CD8-positive, alpha-beta memory T cell (primary cell): ENCODE measurements around the gene ZFP57. TPM values are rescaled to one million over a fixed set of nuclear protein-coding genes. Genes with fewer than 3 reads are reported as not detected.
A peak's percentile ranks its signal among the peaks of the same experiment; 100 is the strongest.

Experiments
- CTCF ChIA-PET: fragments of 350-600 bp; sonication (Branson Sonifier 250); formaldehyde crosslinking; loops from one replicate; lab custom pipeline; 2021; ENCODE audit warnings: antibody characterized with exemption; lab: Charles Lee
- POLR2A ChIA-PET: fragments of 350-600 bp; sonication (Branson Sonifier 250); formaldehyde crosslinking; loops from one replicate; lab custom pipeline; 2021; ENCODE audit warnings: antibody characterized with exemption; lab: Charles Lee
- DNase-seq, 5 donors: peaks; one replicate each; pipeline versions ENCODE4 v3.0.0 to v3.0.0-alpha.2; 2020 to 2022; ENCODE audit warnings: mixed read lengths in 1 of 5
- H3K27ac ChIP-seq: one replicate; pipeline ENCODE4 v1.7.0; 2013; ENCODE audit warnings: low read depth, mild to moderate bottlenecking, low read length, moderate library complexity
- H3K27me3 ChIP-seq: 2 replicates; pipeline ENCODE4 v1.7.0; 2013; ENCODE audit warnings: low read length, mild to moderate bottlenecking; ENCODE audit not compliant: insufficient read depth, poor library complexity, severe bottlenecking
- H3K36me3 ChIP-seq: 2 replicates; pipeline ENCODE4 v1.7.0; 2013; ENCODE audit warnings: mild to moderate bottlenecking, low read length, moderate library complexity; ENCODE audit not compliant: insufficient read depth
- H3K4me1 ChIP-seq: 2 replicates; pipeline ENCODE4 v1.7.0; 2013; ENCODE audit warnings: mild to moderate bottlenecking, low read length, moderate library complexity; ENCODE audit not compliant: insufficient read depth
- H3K4me3 ChIP-seq: 2 replicates; pipeline ENCODE4 v1.7.0; 2013; ENCODE audit warnings: mild to moderate bottlenecking, low read length
- H3K9me3 ChIP-seq: 2 replicates; pipeline ENCODE4 v1.7.0; 2013; ENCODE audit warnings: mild to moderate bottlenecking, low read length
- H3K27ac Mint-ChIP-seq, 8 donors: one replicate each; pipeline ENCODE4 v1.8.0; 2020 to 2021; ENCODE audit warnings: mixed read lengths in 8 of 8, mild to moderate bottlenecking in 6 of 8, inconsistent platforms in 3 of 8, moderate library complexity in 3 of 8
- H3K27me3 Mint-ChIP-seq, 2 donors: one replicate each; pipeline ENCODE4 v1.8.0; 2020 to 2021; ENCODE audit warnings: mixed read lengths in 2 of 2, mild to moderate bottlenecking in 1 of 2, moderate library complexity in 1 of 2
- H3K36me3 Mint-ChIP-seq, 3 donors: one replicate each; pipeline ENCODE4 v1.8.0; 2020 to 2021; ENCODE audit warnings: mixed read lengths in 3 of 3, inconsistent platforms in 1 of 3, mild to moderate bottlenecking in 1 of 3
- H3K4me1 Mint-ChIP-seq, 3 donors: one replicate each; pipeline ENCODE4 v1.8.0; 2020 to 2021; ENCODE audit warnings: mixed read lengths in 3 of 3, inconsistent platforms in 1 of 3, mild to moderate bottlenecking in 1 of 3
- H3K4me3 Mint-ChIP-seq, 7 donors: one replicate each; pipeline ENCODE4 v1.8.0; 2020 to 2021; ENCODE audit warnings: mixed read lengths in 7 of 7, mild to moderate bottlenecking in 6 of 7, moderate library complexity in 4 of 7, inconsistent platforms in 2 of 7
- H3K9me3 Mint-ChIP-seq, 5 donors: one replicate each; pipeline ENCODE4 v1.8.0; 2020 to 2022; ENCODE audit warnings: mixed read lengths in 5 of 5, mild to moderate bottlenecking in 3 of 5, moderate library complexity in 2 of 5, inconsistent platforms in 1 of 5
- polyA plus RNA-seq: library from polyadenylated mRNA; unstranded; fragments of 300-500 nt; fragmentation: Illumina TruSeq; gene quantifications from one replicate; pipeline ENCODE4 v1.2.3, GENCODE V29; 2021
- total RNA-seq, 2 experiments: library from RNA; stranded (reverse); gene quantifications; one replicate each; pipeline ENCODE4 v1.2.3, GENCODE V29; 2021

The ZFP57 gene
- total and polyA plus RNA-seq, 3 experiments from 2014 or later: 2.2 to 9.2 (median 9.0) TPM

- Histone ChIP-seq H3K4me1 (peaks cover 29% of the 10 kb centered on the region), H3K27me3 (peaks cover 4% of the 10 kb centered on the region), H3K27ac (peak overlapping the region; percentile 25), H3K4me3 (peak overlapping the region; percentile 66), H3K36me3 (no peaks in the 10 kb centered on the region), H3K9me3 (no peaks in the 10 kb centered on the region)
- no peak for DNase-seq
- H3K9me3 Mint-ChIP-seq: no peaks in the 10 kb centered on the region
- ChIA-PET POLR2A (interaction anchor here (1.8 kb wide), 1 partner anchor 16 kb away, joined by 9 read pairs; no protein-coding TSS in a partner anchor), CTCF (interaction anchor here (0.5 to 2.2 kb wide), 4 partner anchors 8 to 28 kb away, joined by 3 to 16 read pairs (median 8); no protein-coding TSS in a partner anchor)
- peaks cover 34 to 44% (median 34%) of the 10 kb centered on the region in 3 donors for H3K4me1 Mint-ChIP-seq
- peaks cover 3 to 16% of the 10 kb centered on the region in 2 donors for H3K27me3 Mint-ChIP-seq
- H3K36me3 Mint-ChIP-seq: peaks cover 0 to 2% (median 1%) of the 10 kb centered on the region in 3 donors
- H3K27ac Mint-ChIP-seq: peak overlapping the region; percentile 37 to 96 (median 77)
- peak overlapping the region; percentile 71 to 86 (median 80) for H3K4me3 Mint-ChIP-seq
Observed at GRCh38 chr6:29633534-29633905, 47.4 kb downstream of the ZFP57 start.

DNA sequence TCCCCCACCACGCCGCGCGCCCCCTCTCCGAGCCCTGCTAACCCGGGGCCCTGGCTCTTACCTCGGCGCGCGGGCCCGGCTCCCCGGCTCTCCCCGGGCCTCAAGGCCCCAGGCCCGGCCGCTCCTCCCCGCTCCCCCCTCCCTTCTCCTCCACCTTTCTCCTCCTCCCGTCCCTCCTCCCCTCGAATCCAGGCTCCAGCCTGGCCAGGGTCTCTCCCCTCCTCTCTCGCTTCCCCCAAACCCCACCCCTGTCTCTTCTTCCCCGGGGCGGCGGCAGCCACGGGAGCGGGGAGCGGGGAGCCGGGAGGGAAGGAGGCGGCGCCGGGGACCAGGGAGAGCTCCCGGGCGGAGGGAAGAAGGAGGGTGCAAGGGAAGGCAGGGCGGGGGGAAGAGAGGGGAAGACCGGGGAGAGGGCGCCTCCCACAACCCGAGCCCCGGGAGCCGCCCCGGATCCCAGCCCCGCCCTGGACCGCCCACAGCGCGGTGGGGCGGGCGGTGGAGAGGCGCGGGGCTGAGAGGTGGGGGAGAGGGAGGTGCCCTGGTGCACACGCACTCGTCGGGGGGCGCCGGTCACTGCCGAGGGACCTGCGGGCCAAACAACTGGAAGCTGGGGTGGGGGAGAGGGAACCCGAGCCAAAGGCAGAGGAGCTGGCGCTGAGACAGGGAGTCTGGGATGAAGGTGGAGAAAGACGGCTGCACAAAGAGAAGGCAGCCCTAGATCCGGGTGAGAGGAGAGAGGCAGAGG lies 48.0 kb downstream of the ZFP57 start, which contains the start of gene GABBR1:
GABBR1 (minus strand) TSS at position 395 of the 745 bp plus-strand sequence. CDS start 798 bp downstream, outside the sequence.
- H3K4me3 ChIP-seq: peak within 1 kb of the TSS; percentile 66
- H3K9me3 ChIP-seq: no peaks in the 10 kb centered on the region
- peak within 1 kb of the TSS; percentile 83 to 97 (median 89) for H3K4me3 Mint-ChIP-seq
- no peaks in the 10 kb centered on the region for H3K36me3 ChIP-seq
- no peaks in the 10 kb centered on the region for H3K9me3 Mint-ChIP-seq
- H3K27ac ChIP-seq: peak within 1 kb of the TSS; percentile 25
- peaks cover 29% of the 10 kb centered on the region for H3K4me1 ChIP-seq
- peaks cover 37 to 48% (median 38%) of the 10 kb centered on the region in 3 donors for H3K4me1 Mint-ChIP-seq
- peaks cover 4% of the 10 kb centered on the region for H3K27me3 ChIP-seq
- peaks cover 0 to 2% (median 1%) of the 10 kb centered on the region in 3 donors for H3K36me3 Mint-ChIP-seq
- ChIA-PET POLR2A (interaction anchor here (1.8 kb wide), 1 partner anchor 17 kb away, joined by 9 read pairs; no protein-coding TSS in a partner anchor), CTCF (interaction anchor here (1.8 to 2.2 kb wide), 3 partner anchors 9 to 21 kb away, joined by 5 to 16 read pairs (median 12); no protein-coding TSS in a partner anchor)
- peak; percentile 58 to 75 (median 66) for DNase-seq
- H3K27ac Mint-ChIP-seq: peak within 1 kb of the TSS; percentile 53 to 96 (median 90)
- H3K27me3 Mint-ChIP-seq: peaks cover 3 to 18% of the 10 kb centered on the region in 2 donors

DNA sequence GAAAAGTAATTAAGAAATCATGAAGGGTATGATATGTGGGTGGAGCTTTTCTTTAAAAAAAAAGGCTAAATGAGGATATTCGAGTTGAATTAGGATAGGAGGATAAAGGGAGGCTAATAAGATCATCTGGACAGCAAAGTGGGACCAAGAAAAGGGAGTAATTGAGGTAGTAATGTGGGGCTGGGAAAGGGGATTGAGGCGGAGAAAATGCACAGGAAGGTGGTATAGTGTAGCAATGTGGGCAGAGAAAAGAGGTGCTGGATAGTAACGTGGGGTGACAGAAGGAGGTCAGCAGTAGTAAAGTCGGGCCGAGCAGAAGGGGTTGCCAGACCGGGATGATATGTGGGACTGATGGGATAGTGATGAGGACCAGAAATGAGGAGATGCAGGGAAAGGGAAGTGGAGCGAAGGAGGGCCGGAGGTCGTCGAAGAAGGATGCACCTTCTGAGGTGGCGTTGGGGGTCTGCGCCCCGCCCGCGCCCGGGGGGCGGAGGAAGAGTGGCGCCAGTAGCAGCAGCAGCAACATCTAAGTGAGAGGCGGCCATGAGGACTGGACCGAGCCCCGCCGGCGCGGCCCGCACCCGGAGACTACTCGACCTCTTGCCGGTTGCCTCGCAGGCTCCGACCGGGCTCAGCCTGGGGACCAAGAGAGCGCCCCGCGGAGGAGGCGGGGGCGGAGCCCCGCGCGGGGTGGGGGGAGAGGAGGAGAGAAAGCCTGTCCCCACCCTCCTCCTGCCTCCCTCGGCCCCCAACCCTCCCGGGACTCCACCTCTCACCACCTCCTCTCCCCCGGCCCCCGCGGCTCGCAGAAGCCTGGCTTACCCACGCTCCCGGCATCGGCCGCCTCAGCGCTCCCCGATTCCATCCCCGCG lies 48.9 kb downstream of the ZFP57 start:
- Histone ChIP-seq H3K27me3 (peaks cover 4% of the 10 kb centered on the region), H3K36me3 (no peaks in the 10 kb centered on the region), H3K4me3 (peak overlapping the region; percentile 66), H3K4me1 (peaks cover 29% of the 10 kb centered on the region), H3K9me3 (no peaks in the 10 kb centered on the region), H3K27ac (peak overlapping the region; percentile 0)
- Mint-ChIP-seq H3K9me3 (no peaks in the 10 kb centered on the region), H3K27me3 (peaks cover 3 to 17% of the 10 kb centered on the region in 2 donors), H3K4me1 (peaks cover 38 to 49% (median 39%) of the 10 kb centered on the region in 3 donors), H3K4me3 (peak overlapping the region; percentile 83 to 97 (median 89)), H3K27ac (peak overlapping the region; percentile 1 to 93 (median 65)), H3K36me3 (peaks cover 0 to 2% (median 1%) of the 10 kb centered on the region in 3 donors)
- CTCF ChIA-PET: interaction anchor here (1.0 to 8.4 kb wide), 6 partner anchors 10 to 22 kb away, joined by 4 to 34 read pairs (median 8); no protein-coding TSS in a partner anchor
- peak; percentile 45 to 77 (median 61) for DNase-seq
- POLR2A ChIA-PET: interaction anchor here (1.8 kb wide), 1 partner anchor 18 kb away, joined by 9 read pairs; no protein-coding TSS in a partner anchor

- H3K36me3 Mint-ChIP-seq: peaks cover 0 to 2% (median 1%) of the 10 kb centered on the region in 3 donors
- H3K27ac Mint-ChIP-seq: peak overlapping the region in 4 of 8 donors; percentile 10 to 89 (median 46)
- CTCF ChIA-PET: interaction anchor here (1.0 to 8.4 kb wide), 3 partner anchors 10 to 22 kb away, joined by 4 to 34 read pairs (median 5); no protein-coding TSS in a partner anchor
- H3K4me1 ChIP-seq: peaks cover 29% of the 10 kb centered on the region
- peak overlapping the region; percentile 83 to 97 (median 87) for H3K4me3 Mint-ChIP-seq
- H3K27me3 Mint-ChIP-seq: peaks cover 3 to 17% of the 10 kb centered on the region in 2 donors
- H3K27ac ChIP-seq: peak overlapping the region; percentile 0
- H3K9me3 Mint-ChIP-seq: no peaks in the 10 kb centered on the region
- no peaks in the 10 kb centered on the region for H3K9me3 ChIP-seq
- H3K27me3 ChIP-seq: peaks cover 4% of the 10 kb centered on the region
- POLR2A ChIA-PET: no interaction called here
- no peaks in the 10 kb centered on the region for H3K36me3 ChIP-seq
- H3K4me1 Mint-ChIP-seq: peaks cover 41 to 54% (median 43%) of the 10 kb centered on the region in 3 donors
- peak overlapping the region; percentile 66 for H3K4me3 ChIP-seq
- no peak for DNase-seq
Observed at GRCh38 chr6:29631209-29631810, 49.6 kb downstream of the ZFP57 start.

DNA sequence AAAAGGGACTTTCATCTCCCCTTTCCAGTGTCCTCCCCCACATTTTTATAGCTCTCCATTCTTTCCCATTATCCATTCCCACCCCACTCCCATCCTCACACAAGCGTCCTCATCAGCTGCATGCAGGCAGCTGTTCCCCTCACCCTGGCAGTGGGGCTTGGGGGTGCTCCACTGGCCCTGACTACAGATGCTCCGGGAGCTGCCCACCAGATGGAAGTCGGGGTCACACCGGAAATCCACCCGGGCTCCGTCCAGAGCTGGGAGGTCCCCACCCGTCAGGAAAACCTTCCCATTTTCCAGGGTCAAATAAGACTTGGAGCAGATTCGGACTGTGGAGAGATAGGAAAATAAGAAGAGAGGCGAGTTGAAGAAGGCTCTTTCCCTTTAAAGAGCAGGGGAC lies 50.6 kb downstream of the ZFP57 start:
- peaks cover 3 to 19% of the 10 kb centered on the region in 2 donors for H3K27me3 Mint-ChIP-seq
- H3K4me3 ChIP-seq: no peak overlapping the region
- H3K4me3 Mint-ChIP-seq: peak overlapping the region in 3 of 7 donors; percentile 57 to 92 (median 67)
- peaks cover 0 to 2% (median 1%) of the 10 kb centered on the region in 3 donors for H3K36me3 Mint-ChIP-seq
- H3K27ac Mint-ChIP-seq: no peak overlapping the region
- no peak for DNase-seq
- peaks cover 4% of the 10 kb centered on the region for H3K27me3 ChIP-seq
- ChIA-PET POLR2A (no interaction called here), CTCF (interaction anchor here (1.7 to 8.4 kb wide), 3 partner anchors 20 to 23 kb away, joined by 4 to 34 read pairs (median 4); no protein-coding TSS in a partner anchor)
- H3K27ac ChIP-seq: no peak overlapping the region
- peaks cover 29% of the 10 kb centered on the region for H3K4me1 ChIP-seq
- H3K9me3 Mint-ChIP-seq: no peaks in the 10 kb centered on the region
- H3K36me3 ChIP-seq: no peaks in the 10 kb centered on the region
- H3K4me1 Mint-ChIP-seq: peaks cover 41 to 54% (median 43%) of the 10 kb centered on the region in 3 donors
- no peaks in the 10 kb centered on the region for H3K9me3 ChIP-seq

DNA sequence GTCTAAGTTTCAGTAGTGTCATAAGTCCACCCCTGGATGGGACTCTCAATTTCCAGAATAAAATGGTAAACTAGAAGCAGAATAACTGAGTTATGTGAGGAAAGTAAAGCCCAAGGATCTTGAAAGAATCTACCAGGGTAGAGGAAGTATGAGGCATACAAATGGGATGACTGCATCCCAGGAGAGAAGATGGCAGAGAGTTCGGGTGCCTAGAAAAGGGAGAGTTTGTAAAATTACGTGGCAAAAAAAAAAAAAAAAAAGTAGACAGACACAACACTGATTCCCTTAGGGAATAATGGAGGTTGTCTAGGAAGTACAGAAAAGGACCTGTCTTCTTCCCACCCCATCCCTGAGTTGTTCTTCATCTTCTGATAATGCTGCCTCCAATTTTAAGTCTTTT lies 51.4 kb downstream of the ZFP57 start:
- CTCF ChIA-PET: interaction anchor here (0.8 to 8.4 kb wide), 3 partner anchors 20 to 24 kb away, joined by 3 to 34 read pairs (median 4); no protein-coding TSS in a partner anchor
- peaks cover 41 to 53% (median 43%) of the 10 kb centered on the region in 3 donors for H3K4me1 Mint-ChIP-seq

More for the DNA sequence above, 51.4 kb downstream of the ZFP57 start:
- no peak overlapping the region for H3K27ac ChIP-seq
- no peaks in the 10 kb centered on the region for H3K9me3 ChIP-seq
- no peaks in the 10 kb centered on the region for H3K36me3 ChIP-seq
- peaks cover 29% of the 10 kb centered on the region for H3K4me1 ChIP-seq
- Mint-ChIP-seq H3K36me3 (peaks cover 0 to 2% (median 1%) of the 10 kb centered on the region in 3 donors), H3K27ac (peak overlapping the region in 1 of 8 donors; percentile 51), H3K4me3 (peak overlapping the region in 6 of 7 donors; percentile 9 to 94 (median 92)), H3K27me3 (peaks cover 3 to 20% of the 10 kb centered on the region in 2 donors), H3K9me3 (no peaks in the 10 kb centered on the region)
- H3K4me3 ChIP-seq: no peak overlapping the region
- no peak for DNase-seq
- H3K27me3 ChIP-seq: peaks cover 4% of the 10 kb centered on the region
- POLR2A ChIA-PET: no interaction called here
